ENCODE results near the gene AGO3.

The AGO3 gene

GRCh38 chr1:36094621-36095061 is 163.7 kb downstream of the AGO3 start:
- DNase-seq (ENCODE audit: low spot score) (no peak), FAIRE-seq (no peak)

GRCh38 chr1:36095760-36096405 is 165.0 kb downstream of the AGO3 start:
- FAIRE-seq = no peak

DNA sequence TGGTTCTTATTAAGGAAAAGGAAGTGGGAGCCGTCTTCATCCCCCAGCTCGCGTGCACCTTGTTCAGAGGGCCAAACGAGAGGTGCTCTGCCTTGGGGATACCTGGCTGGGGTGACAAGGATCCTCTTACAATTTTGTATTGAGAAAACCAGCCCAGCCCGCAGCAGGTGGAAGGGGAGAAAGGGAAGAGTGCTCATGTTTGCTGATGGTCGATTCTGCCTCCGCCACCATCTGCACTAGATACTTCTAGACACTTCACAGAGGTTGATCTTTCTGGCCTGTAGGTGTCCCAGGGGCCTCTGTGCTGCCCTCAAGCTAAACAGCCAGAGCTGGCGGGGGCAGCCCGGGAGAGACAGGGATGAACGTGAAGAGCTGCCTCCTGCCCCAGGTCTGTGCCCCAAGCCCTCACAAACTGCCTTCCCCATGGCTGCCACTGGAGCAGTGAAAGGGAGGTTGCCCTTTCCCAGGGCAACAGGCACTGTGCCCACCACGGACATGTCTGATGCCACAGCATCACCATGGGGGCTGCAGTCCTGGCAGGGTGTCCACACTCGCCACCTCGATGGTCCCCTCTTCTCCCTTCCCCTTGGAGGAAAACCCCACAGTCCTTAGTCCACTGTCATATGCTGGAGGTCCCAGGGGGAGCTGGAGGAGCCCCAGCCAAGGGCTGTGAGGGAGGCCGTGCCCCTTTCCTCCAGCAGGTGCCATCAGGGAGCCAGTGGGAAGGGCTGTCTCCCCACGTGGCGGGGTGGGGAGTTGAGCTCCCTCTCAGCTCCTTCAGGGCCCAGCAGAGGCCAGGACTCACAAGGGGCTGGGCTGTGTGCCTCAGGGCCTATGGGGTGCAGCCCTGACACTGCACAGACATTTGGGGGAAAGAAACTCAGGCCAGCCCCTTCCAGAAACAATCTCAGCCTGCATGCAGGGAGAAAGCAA is 165.9 kb downstream of the AGO3 start:
- no peak for FAIRE-seq
- DNase-seq (ENCODE audit: low spot score) = peak; percentile 43

More at GRCh38 chr1:36095760-36096405, 165.0 kb downstream of the AGO3 start:
- no peak for DNase-seq (ENCODE audit: low spot score)

DNA sequence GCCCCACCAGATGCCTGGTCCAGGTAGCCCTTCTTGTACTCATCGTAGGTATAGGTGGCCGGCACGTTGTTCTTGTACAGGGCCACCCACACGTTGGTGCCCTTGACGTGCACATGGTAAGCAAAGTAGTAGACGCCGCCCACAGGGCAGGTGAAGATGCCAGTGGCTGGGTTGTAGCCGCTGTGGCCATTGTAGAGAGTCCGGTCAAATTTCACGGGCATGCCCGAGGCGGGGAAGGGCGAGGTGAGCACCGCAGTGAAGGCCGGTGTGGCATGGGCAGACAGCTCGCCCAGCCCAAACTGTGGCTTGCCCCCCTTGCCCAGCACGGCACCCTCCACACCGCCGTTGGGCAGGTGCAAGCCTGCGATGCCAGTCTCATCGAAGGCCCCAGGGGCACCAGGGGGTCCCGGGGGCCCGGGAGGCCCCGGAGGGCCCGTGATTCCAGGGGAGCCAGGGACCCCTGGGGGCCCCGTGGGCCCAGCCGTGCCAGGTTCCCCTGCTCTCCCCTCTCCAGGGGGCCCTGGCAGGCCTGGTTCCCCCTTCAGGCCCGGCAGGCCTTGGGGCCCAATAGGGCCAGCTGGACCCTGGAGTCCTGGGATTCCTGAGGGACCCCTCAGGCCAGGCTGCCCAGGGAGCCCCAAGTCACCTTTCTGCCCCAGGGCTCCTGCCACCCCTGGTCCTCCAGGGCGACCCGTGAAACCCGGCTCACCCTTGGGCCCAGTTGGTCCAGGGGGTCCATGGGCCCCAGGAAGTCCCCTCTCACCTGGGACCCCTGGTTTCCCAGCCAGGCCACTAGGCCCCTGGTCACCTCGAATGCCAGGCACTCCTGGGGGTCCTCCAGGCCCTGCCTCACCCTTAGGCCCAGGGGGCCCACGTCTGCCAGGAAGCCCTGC is 167.0 kb downstream of the AGO3 start:
- no peak for FAIRE-seq
- DNase-seq (ENCODE audit: low spot score) = no peak

DNA sequence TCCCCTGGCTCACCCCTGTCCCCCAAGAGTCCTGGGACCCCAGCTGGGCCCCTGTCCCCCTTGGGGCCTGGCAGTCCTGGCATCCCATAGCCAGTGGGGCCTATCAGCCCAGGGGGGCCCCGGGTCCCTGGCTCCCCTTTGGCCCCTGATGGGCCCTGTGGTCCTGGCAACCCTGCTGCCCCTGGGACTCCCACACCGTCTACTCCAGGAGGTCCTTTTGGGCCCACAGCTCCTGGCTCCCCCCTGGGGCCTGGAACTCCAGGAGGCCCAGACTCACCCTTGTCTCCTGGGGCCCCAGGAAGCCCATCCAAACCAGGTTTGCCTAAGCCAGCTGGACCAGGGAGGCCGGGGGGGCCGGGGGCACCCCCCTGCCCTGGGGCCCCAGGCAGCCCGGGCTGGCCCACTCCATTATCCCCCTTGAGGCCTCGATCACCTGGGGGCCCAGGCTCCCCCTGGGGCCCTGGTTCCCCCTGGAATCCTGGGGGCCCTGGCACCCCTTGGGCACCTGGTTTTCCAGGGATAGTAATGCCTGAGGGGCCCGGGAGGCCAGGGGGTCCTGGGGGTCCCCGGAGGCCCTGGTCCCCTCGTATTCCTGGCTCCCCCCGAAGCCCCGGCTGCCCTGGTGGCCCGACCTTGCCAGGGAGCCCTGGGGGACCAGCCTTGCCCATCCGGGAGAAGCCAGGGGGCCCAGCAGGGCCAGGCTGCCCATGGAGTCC is 167.9 kb downstream of the AGO3 start:
- DNase-seq (ENCODE audit: low spot score) (no peak), FAIRE-seq (no peak)

GRCh38 chr1:36099681-36100341 is 168.9 kb downstream of the AGO3 start:
- peak; percentile 67 for FAIRE-seq
- peak; percentile 81 for DNase-seq (ENCODE audit: low spot score)

DNA sequence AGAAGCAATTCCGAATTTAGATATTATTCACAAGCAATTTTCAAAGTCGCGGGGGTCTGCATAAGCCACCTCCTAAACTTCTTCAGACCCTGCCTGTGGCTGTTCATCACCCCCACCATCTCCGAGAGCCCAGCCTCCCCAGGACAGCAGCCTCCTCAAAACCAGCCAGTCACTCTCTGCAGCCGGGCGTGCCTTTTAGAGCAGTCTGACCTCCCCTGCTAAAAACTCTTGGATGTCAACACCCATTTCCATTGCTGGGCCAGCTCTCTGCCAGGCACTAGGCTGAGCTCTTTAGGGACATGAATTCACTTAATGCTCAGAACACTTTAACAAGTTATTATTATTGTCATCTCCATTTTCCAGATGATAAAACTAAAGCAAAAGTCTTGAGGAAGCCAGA is 169.5 kb downstream of the AGO3 start:
- DNase-seq (ENCODE audit: low spot score) (no peak), FAIRE-seq (no peak)

DNA sequence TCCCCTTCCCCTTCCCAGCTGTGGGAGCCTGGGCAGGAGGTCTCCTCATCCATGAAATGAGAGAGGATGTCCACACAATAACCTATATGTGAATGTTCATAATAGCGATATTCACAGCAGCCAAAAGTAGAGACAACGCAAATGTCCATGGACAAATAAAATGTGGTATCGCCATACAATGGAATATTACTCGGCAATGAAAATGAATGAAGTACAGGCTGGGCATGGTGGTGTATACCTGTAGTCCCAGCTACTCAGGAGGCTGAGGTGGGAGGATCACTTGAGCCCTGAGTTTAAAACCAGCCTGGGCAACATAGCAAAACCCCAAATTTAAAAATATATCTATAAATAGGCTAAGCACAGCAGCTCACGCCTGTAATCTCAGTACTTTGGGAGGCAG is 170.6 kb downstream of the AGO3 start:
- no peak for FAIRE-seq
- no peak for DNase-seq (ENCODE audit: low spot score)

DNA sequence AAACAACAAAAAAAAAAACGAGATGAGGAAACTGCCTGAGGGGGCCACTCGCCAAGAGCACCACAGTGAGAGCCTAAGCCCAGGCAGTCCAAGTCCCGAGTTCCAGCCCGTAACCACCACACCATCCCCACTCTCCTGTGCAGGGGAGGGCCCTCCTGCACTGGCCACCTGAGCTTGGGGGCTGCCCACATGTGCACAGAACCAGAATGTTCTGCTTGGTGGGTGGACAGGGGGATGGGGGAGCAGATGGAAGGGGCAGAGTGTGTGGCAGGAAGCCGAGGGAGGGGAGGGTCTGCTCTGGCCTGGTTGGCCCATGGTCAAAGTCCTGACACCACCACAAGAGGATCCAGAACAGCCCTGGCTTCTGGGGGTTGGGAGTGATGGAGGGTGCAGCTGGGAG is 175.4 kb downstream of the AGO3 start:
- FAIRE-seq (no peak), DNase-seq (ENCODE audit: low spot score) (no peak)

DNA sequence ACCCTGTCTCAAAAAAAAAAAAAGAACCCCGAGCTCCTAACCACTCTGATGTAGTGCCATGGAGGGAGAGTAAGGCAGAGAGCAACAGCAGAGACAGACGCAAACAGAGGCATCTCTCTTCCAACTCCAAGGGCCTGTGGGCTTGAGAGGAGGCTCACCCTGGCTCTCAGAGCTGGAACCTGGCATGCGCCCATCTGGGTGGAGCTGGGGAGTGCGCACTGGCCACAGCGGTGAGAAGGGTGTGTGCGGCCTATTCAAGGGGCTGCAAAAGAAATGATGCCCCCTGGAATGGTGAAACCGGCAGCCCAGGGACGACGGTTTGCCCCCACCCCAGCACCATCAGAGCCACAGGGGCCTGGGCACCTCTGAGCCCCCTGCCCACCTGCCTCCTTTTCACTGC is 176.5 kb downstream of the AGO3 start:
- FAIRE-seq (no peak), DNase-seq (ENCODE audit: low spot score) (no peak)

- no peak for FAIRE-seq
- peak; percentile 37 for DNase-seq (ENCODE audit: low spot score)
These were observed 177.4 kb downstream of the AGO3 start for GRCh38 chr1:36108314-36108713.

- FAIRE-seq (peak; percentile 58), DNase-seq (ENCODE audit: low spot score) (peak; percentile 93)
These were observed 178.3 kb downstream of the AGO3 start for GRCh38 chr1:36109041-36109679.

GRCh38 chr1:36111151-36111550 is 180.2 kb downstream of the AGO3 start:
- DNase-seq (ENCODE audit: low spot score) (no peak), FAIRE-seq (no peak)

DNA sequence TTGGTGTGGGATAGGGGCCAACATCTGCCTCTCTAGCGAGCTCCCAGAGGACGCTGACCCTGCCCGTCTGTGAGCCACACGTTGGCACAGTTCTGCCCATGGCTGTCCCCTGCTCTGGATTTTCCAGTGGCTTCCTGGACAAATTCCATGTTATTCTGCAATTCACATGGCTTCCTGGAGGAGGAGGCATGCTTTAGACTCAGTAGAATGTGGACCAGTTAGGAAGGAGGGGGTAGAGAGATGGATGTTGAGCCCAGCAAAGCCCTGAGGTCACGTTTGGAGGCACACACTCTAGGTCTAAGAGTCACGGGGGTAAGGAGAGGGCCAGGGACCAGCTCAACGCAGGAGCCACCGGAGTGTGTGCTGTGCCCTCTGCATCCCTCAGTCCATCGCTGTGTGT is 181.9 kb downstream of the AGO3 start:
- no peak for FAIRE-seq
- DNase-seq (ENCODE audit: low spot score) = no peak

- FAIRE-seq = no peak
- DNase-seq (ENCODE audit: low spot score) = no peak
These were observed 183.5 kb downstream of the AGO3 start for GRCh38 chr1:36114371-36114770.

DNA sequence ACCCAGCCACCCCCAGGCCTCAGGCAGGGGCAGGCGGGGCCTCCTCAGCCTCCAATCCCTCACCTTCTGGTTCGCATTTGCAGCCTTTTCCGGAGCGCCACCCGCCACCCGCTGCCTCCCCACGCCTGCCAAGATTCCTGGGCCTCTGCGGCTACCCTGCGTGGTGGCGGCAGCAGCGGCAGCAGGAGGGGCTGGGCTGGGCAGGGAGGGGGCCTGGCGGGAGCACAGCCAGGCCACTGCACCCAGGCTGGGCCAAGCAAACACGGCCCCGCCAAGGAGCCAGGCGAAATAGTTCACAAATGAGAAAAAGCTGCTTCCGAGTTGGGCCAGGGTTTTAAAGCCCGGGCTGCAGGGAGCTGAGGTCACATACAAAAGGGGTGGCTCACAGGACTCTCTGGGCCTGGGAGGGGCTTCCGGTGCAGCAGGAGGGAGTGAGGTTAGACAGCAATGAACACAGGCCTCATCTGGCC is 184.3 kb downstream of the AGO3 start:
- DNase-seq (ENCODE audit: low spot score) (peak; percentile 68), FAIRE-seq (peak; percentile 20)

DNA sequence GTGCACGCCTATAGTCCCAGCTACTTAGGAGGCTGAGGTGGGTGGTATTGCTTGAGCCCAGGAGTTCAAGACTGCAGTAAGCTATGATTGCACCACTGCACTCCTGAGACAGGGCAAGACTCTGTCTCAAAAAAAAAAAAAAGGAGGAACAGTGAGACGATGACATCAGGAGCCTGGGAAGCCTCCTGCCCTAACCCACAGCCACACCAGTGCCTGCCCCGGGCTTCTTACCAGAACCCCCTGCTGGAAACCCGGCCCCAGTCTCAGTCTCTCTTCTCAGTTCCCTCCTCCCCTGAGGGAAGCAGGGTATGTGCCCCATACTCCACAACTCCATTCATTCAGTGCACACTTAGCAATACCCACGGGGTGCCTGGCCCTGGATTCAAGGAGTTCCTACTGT is 185.0 kb downstream of the AGO3 start:
- FAIRE-seq (no peak), DNase-seq (ENCODE audit: low spot score) (peak; percentile 43)

GRCh38 chr1:36116901-36117300 is 186.0 kb downstream of the AGO3 start:
- FAIRE-seq = no peak
- DNase-seq (ENCODE audit: low spot score) = no peak

- FAIRE-seq (no peak), DNase-seq (ENCODE audit: low spot score) (no peak)
These were observed 187.7 kb downstream of the AGO3 start for GRCh38 chr1:36118447-36119204.
